Measurements from ENCODE around the gene TLCD3B.

TLCD3B gene

DNA sequence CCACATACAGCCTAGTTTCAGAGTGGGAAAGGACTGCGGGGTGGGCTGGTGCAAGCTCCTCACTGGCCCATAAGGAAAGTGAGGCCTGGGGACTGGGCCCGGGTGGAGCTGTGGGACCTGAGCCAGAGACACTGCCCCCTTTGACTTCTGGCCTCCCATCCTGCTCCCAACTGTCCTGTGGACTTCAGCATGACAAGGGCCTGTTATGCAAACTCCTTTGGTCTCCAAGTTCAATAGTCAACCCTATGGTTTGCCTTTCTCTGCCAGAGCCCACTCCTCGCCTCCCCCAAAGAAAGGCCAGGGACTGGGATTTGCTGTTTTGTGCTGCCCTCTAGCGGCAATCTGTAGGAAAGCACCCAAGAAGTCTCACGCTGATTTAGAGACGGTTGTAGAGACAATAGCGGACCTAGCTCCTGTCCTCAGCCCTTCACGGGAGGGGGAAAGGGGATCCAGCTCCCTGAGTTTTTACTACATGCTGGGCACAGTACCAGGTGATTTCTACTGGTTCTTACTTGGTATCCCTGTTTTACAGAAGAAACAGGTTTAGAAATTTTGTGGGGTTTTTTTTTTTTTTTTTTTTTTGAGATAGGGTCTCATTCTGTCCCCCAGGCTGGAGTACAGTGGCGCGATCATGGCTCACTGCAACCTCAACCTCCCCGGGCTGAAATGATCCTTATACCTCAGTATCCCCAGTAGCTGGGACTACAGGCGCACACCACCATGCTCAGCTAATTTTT lies 1.2 kb upstream of the TLCD3B start:
- peaks cover 0 to 6% of the 10 kb centered on the region in 2 experiments for H3K4me1 ChIP-seq (ENCODE audit: control insufficient read depth in 1 of 2, insufficient read depth in 1 of 2, low read depth in 1 of 2, low read length in 1 of 2)
- peaks cover 88% of the 10 kb centered on the region for H3K27me3 ChIP-seq
- no peaks in the 10 kb centered on the region for H3K9me3 ChIP-seq
- no peak overlapping the region for H3K4me3 ChIP-seq (ENCODE audit: low read depth in 1 of 2, low read length in 1 of 2)
- TF ChIP-seq CTCF (IDR thresholded peaks at IDR 0.05), result peak; percentile 84
- no peak overlapping the region for H3K27ac ChIP-seq
- H3K36me3 ChIP-seq, result no peaks in the 10 kb centered on the region

GRCh38 chr16:30031477-30031918 lies 427 bp upstream of the TLCD3B start:
- Histone ChIP-seq H3K9me3 (no peaks in the 10 kb centered on the region), H3K27ac (no peak overlapping the region), H3K27me3 (peaks cover 95% of the 10 kb centered on the region), H3K4me3 (ENCODE audit: low read depth in 1 of 2, low read length in 1 of 2) (no peak overlapping the region), H3K4me1 (ENCODE audit: control insufficient read depth in 1 of 2, insufficient read depth in 1 of 2, low read depth in 1 of 2, low read length in 1 of 2) (peaks cover 0 to 6% of the 10 kb centered on the region in 2 experiments), H3K36me3 (no peaks in the 10 kb centered on the region)
- no peak for TF ChIP-seq CTCF (IDR thresholded peaks at IDR 0.05)

GRCh38 chr16:30030011-30030685 lies 923 bp downstream of the TLCD3B start:
- Histone ChIP-seq H3K27me3 (peaks cover 92% of the 10 kb centered on the region), H3K4me3 (ENCODE audit: low read depth in 1 of 2, low read length in 1 of 2) (no peak overlapping the region), H3K27ac (no peak overlapping the region), H3K9me3 (no peaks in the 10 kb centered on the region), H3K36me3 (no peaks in the 10 kb centered on the region), H3K4me1 (ENCODE audit: control insufficient read depth in 1 of 2, insufficient read depth in 1 of 2, low read depth in 1 of 2, low read length in 1 of 2) (peaks cover 0 to 6% of the 10 kb centered on the region in 2 experiments)
- no peak for TF ChIP-seq CTCF (IDR thresholded peaks at IDR 0.05)

DNA sequence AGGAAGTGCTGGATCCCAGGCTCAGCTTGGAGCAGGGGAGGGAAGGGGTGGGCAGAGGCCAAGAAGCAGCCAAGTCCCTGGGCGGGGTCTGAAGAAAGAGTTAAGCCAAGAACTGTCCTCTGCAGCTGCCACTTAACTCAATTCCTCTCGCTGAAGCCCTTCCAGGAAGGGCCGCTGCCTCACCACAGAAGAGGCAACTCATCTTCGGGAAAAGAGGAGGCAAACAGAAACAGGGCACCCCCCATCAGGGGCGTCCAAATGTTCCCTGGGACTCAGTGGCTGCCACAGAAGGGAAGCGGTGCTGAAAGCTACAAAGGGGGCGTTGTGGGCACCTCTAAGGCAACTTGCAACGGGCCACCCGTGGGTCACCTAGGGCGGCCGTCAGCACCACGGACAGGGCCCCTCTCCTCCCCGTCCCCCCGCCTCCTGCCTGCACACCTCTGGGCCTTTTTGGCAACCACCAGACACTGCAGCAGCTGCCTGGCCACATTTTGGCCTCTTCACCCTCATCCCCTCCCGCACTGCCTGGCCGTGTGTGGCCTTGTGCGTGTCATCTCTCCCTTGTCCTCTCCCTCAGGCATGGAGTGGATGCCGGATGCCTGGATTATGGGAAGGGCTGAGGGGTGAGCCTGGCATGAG lies 2.5 kb downstream of the TLCD3B start:
- no peaks in the 10 kb centered on the region for H3K9me3 ChIP-seq
- H3K27ac ChIP-seq, result no peak overlapping the region
- peaks cover 89% of the 10 kb centered on the region for H3K27me3 ChIP-seq
- no peaks in the 10 kb centered on the region for H3K36me3 ChIP-seq
- peaks cover 0 to 6% of the 10 kb centered on the region in 2 experiments for H3K4me1 ChIP-seq (ENCODE audit: control insufficient read depth in 1 of 2, insufficient read depth in 1 of 2, low read depth in 1 of 2, low read length in 1 of 2)
- TF ChIP-seq CTCF (IDR thresholded peaks at IDR 0.05), result no peak
- no peak overlapping the region for H3K4me3 ChIP-seq (ENCODE audit: low read depth in 1 of 2, low read length in 1 of 2)

DNA sequence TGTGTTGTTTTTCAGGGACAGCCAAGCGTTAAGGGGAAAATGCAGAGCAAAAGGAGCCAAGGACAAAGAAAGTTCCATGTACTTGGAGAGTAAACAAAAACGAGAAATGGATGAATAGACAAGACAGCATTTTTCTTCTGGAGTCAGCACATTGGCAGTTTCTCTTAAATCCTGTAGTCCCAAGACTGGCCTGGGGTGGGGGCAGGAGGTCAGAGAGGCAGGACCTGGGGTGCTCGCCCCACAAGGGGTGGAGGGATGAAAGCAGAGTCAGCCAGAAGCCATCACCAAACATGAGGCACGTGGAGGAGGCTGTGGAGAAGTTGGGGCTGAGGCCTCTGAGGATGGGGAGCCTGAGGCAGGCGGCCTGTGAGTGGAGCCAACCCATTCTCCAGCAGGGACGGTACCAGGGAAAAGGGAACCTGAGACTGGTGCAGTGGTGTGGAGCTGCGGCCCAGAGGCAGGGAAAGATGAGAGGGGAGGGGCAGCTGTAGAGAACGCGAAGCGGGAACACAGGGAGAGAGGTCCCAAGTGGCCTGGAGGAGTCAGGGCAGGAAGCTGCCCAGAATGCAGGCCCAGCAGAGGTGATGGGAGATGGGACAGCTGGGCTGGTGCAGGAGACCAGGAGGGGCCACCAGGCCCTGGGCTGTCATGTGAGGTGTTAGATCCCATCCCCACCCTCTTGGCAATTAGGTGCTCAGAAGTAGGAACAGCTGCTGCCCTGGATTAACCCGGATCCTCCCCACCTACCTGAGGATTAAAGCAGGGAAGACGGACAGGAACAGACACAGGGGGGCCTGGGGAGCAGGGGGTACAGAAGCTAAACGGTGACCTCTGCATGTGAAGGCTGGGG lies 3.3 kb downstream of the TLCD3B start:
- Histone ChIP-seq H3K4me3 (ENCODE audit: low read depth in 1 of 2, low read length in 1 of 2) (no peak overlapping the region), H3K36me3 (no peaks in the 10 kb centered on the region), H3K9me3 (no peaks in the 10 kb centered on the region), H3K27ac (no peak overlapping the region), H3K27me3 (peaks cover 82% of the 10 kb centered on the region), H3K4me1 (ENCODE audit: control insufficient read depth in 1 of 2, insufficient read depth in 1 of 2, low read depth in 1 of 2, low read length in 1 of 2) (peaks cover 0 to 6% of the 10 kb centered on the region in 2 experiments)
- TF ChIP-seq CTCF (IDR thresholded peaks at IDR 0.05), result no peak
